K562 (cell line): ENCODE results near the gene CMTM5. TPM values are rescaled to one million over a fixed set of nuclear protein-coding genes. Genes with fewer than 3 reads are reported as not detected.
A peak's percentile ranks its signal among the peaks of the same experiment; 100 is the strongest.

Experiments
- CBFA2T3 ChIP-seq: fragments of 450-650 bp; IDR thresholded peaks from 2 replicates; pipeline ENCODE4 v1.6.1; 2017
- CCNT2 ChIP-seq: IDR thresholded peaks from 2 replicates; pipeline ENCODE4 v1.6.1; 2011; ENCODE audit warnings: borderline replicate concordance, low read depth, mild to moderate bottlenecking, moderate library complexity, mixed read lengths, low read length; ENCODE audit not compliant: insufficient read length; ENCODE audit errors: extremely low read depth
- HIVEP1 ChIP-seq: fragments of 250-450 bp; sonication (Bioruptor Pico); IDR thresholded peaks from 2 replicates; pipeline ENCODE4 v1.4.0; 2020; ENCODE audit warnings: mild to moderate bottlenecking
- IRF1 ChIP-seq: sonication (generic); formaldehyde crosslinking; IDR thresholded peaks from 2 replicates; pipeline ENCODE4 v1.8.0; 2022; ENCODE audit warnings: missing genetic modification reagents, mild to moderate bottlenecking, borderline replicate concordance
- MCM7 ChIP-seq, 2 experiments: fragments of 450-650 bp; IDR thresholded peaks; 2 replicates each; pipeline ENCODE4 v1.6.1; 2016 to 2018
- NFE2 ChIP-seq: IDR thresholded peaks from 2 replicates; pipeline ENCODE4 v1.6.1; 2014; ENCODE audit warnings: antibody characterized with exemption, low read depth
- NR4A1 ChIP-seq, 2 experiments: fragments of 250-450 bp in 1 of 2; fragments of 450-650 bp in 1 of 2; sonication (Bioruptor Pico) in 1 of 2; IDR thresholded peaks; 2 replicates each; pipeline versions ENCODE4 v1.4.0 to v1.6.1; 2016 to 2020; ENCODE audit warnings: mild to moderate bottlenecking in 2 of 2, missing compliant biosample characterization in 1 of 2, missing genetic modification characterization in 1 of 2, moderate library complexity in 1 of 2
- SIX5 ChIP-seq, 2 experiments: IDR thresholded peaks; 2 replicates each; pipeline ENCODE4 v1.6.1; 2011; ENCODE audit warnings: low read length in 2 of 2, borderline replicate concordance in 1 of 2, low read depth in 1 of 2, mild to moderate bottlenecking in 1 of 2, moderate library complexity in 1 of 2; ENCODE audit not compliant: insufficient read depth in 1 of 2
- SP1 ChIP-seq: sonication (generic); formaldehyde crosslinking; IDR thresholded peaks from 2 replicates; pipeline ENCODE4 v1.8.1; 2022; ENCODE audit warnings: mild to moderate bottlenecking, missing genetic modification reagents
- STAT6 ChIP-seq: sonication (generic); formaldehyde crosslinking; IDR thresholded peaks from 2 replicates; pipeline ENCODE4 v1.8.1; 2023; ENCODE audit warnings: mild to moderate bottlenecking, missing genetic modification reagents
- TAF1 ChIP-seq: IDR thresholded peaks from 2 replicates; pipeline ENCODE4 v1.6.1; 2011; ENCODE audit warnings: mild to moderate bottlenecking, low read length, moderate library complexity; ENCODE audit not compliant: insufficient read depth, control insufficient read depth, severe bottlenecking; ENCODE audit errors: extremely low read depth
- TCF7L2 ChIP-seq: fragments of 150-350 bp; IDR thresholded peaks from 2 replicates; pipeline ENCODE4 v1.6.1; 2016; ENCODE audit warnings: low read depth, mild to moderate bottlenecking, low read length, moderate library complexity
- XRCC5 ChIP-seq: fragments of 200-400 bp; formaldehyde crosslinking; IDR thresholded peaks from 2 replicates; pipeline ENCODE4 v1.6.1; 2017; ENCODE audit warnings: low read depth, mild to moderate bottlenecking, low read length
- ZBTB17 ChIP-seq: fragments of 450-650 bp; formaldehyde crosslinking; IDR thresholded peaks from 2 replicates; pipeline ENCODE4 v1.4.0; 2020; ENCODE audit warnings: mild to moderate bottlenecking
- ZNF57 ChIP-seq: fragments of 450-650 bp; formaldehyde crosslinking; IDR thresholded peaks from 2 replicates; pipeline ENCODE4 v1.4.0; 2020; ENCODE audit warnings: mild to moderate bottlenecking, moderate library complexity
- ZNF695 ChIP-seq: fragments of 450-650 bp; formaldehyde crosslinking; IDR thresholded peaks from 2 replicates; pipeline ENCODE4 v1.4.0; 2020; ENCODE audit warnings: mild to moderate bottlenecking, moderate library complexity
- polyA plus RNA-seq, 8 experiments: library from polyadenylated mRNA; depleted of rRNA in 4 of 8; stranded (reverse) in 5 of 8; unstranded in 3 of 8; fragments of >200 nt; fragmentation: Nextera tagmentation in 2 of 8; fragmentation: Illumina TruSeq in 1 of 8; extraction: Ambion mirVana in 2 of 8; extraction: Trizol in 1 of 8; gene quantifications; 2 replicates each; pipeline versions ENCODE4 v1.2.1 to v1.2.3, GENCODE V29; 2011 to 2014; ENCODE audit warnings: inconsistent platforms in 1 of 8, missing spikeins in 1 of 8
- total RNA-seq, 7 experiments: library from RNA; depleted of rRNA in 6 of 7; stranded (reverse); fragments of >200 nt in 6 of 7; fragmentation: Illumina TruSeq in 2 of 7; extraction: Trizol in 2 of 7; gene quantifications; 2 replicates each; pipeline versions ENCODE4 v1.2.1 to v1.2.3, GENCODE V29; 2011 to 2021; ENCODE audit warnings: low replicate concordance in 1 of 7

Gene CMTM5
- total and polyA plus RNA-seq, 9 of the 15 experiments (the other 6 are each of a cell fraction or from before 2014, with no cell fraction given): 0.21 TPM; not detected in 8

- TF ChIP-seq TAF1 (no peak), CCNT2 (no peak), SP1 (CRISPR knock-in tag) (no peak), NFE2 (no peak), XRCC5 (no peak), STAT6 (no peak), ZNF57 (CRISPR knock-in tag) (no peak), NR4A1 (CRISPR knock-in tag; IDR thresholded peaks at IDR 0.05) (no peak), NR4A1 (tag; IDR thresholded peaks at IDR 0.05) (no peak), CBFA2T3 (peak; percentile 56), SIX5 (IDR thresholded peaks at IDR 0.05; ENCODE audit: borderline replicate concordance in 1 of 2, insufficient read depth in 1 of 2, low read depth in 1 of 2, low read length in 2 of 2) (no peak), IRF1 (CRISPR knock-in tag) (no peak), TCF7L2 (no peak), ZBTB17 (CRISPR knock-in tag) (no peak), ZNF695 (CRISPR knock-in tag) (no peak), HIVEP1 (no peak), MCM7 (IDR thresholded peaks at IDR 0.05) (no peak)
Measured at GRCh38 chr14:23335623-23336022, 41.2 kb upstream of the CMTM5 start (continued).
